Naive B cell (primary cell): Measurements from ENCODE around the gene TRIM77. TPM values are rescaled to one million over a fixed set of nuclear protein-coding genes. Genes with fewer than 3 reads are reported as not detected.
"Not testable (repeated sequence)": the region's sequence is repeated elsewhere in the genome, so short reads cannot be mapped to it uniquely, and the experiment has no call there.

Experiments
- ATAC-seq, 2 donors: fragments of 150-1000 bp; cut with Tn5 transposase; 2 replicates each; pipeline ENCODE4 v1.10.0; 2021; ENCODE audit warnings: low read depth in 2 of 2, mild to moderate bottlenecking in 2 of 2, moderate library complexity in 2 of 2
- DNase-seq: peaks from one replicate; pipeline ENCODE4 v3.0.0; 2022
- H3K27ac Mint-ChIP-seq, 6 donors: one replicate each; pipeline ENCODE4 v1.8.0; 2020 to 2022; ENCODE audit warnings: mild to moderate bottlenecking in 6 of 6, mixed read lengths in 6 of 6, moderate library complexity in 5 of 6, inconsistent platforms in 2 of 6
- H3K27me3 Mint-ChIP-seq, 3 donors: one replicate each; pipeline ENCODE4 v1.8.0; 2021 to 2022; ENCODE audit warnings: mixed read lengths in 3 of 3, mild to moderate bottlenecking in 1 of 3
- H3K36me3 Mint-ChIP-seq, 2 donors: one replicate each; pipeline ENCODE4 v1.8.0; 2020 to 2022; ENCODE audit warnings: mixed read lengths in 2 of 2, inconsistent platforms in 1 of 2, mild to moderate bottlenecking in 1 of 2
- H3K4me1 Mint-ChIP-seq, 3 donors: one replicate each; pipeline ENCODE4 v1.8.0; 2020 to 2022; ENCODE audit warnings: mixed read lengths in 3 of 3, inconsistent platforms in 1 of 3, mild to moderate bottlenecking in 1 of 3, moderate library complexity in 1 of 3
- H3K4me3 Mint-ChIP-seq, 8 donors: one replicate each; pipeline ENCODE4 v1.8.0; 2020 to 2022; ENCODE audit warnings: mild to moderate bottlenecking in 8 of 8, mixed read lengths in 8 of 8, moderate library complexity in 8 of 8, inconsistent platforms in 2 of 8
- H3K9me3 Mint-ChIP-seq, 7 donors: one replicate each; pipeline ENCODE4 v1.8.0; 2020 to 2022; ENCODE audit warnings: mixed read lengths in 7 of 7, mild to moderate bottlenecking in 5 of 7, inconsistent platforms in 2 of 7, moderate library complexity in 1 of 7
- polyA plus RNA-seq, 6 donors: library from polyadenylated mRNA; unstranded; fragments of 300-500 nt; fragmentation: Illumina TruSeq; gene quantifications; one replicate each; pipeline ENCODE4 v1.2.3, GENCODE V29; 2021; ENCODE audit warnings: low read depth in 6 of 6

The TRIM77 gene
- polyA plus RNA-seq, 6 donors from 2014 or later: not detected

DNA sequence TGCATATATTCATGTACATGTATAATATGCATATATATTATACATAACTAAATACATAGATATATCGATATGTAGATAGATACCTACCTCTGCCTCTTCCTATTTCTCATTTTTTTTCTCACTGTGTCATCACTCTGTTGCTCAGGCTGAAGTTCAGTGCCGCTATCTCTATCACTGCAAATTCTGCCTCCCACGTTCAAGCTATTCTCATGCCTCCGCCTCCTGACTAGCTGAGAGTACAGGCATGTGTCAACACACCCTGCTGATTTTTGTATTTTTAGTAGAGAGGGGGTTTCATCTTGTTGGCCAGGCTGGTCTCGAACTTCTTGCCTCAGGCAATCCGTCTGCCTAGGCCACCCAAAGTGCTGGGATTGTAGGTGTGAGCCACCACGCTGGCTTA lies 31.3 kb downstream of the TRIM77 start:
- DNase-seq, H3K36me3 Mint-ChIP-seq, H3K4me1 Mint-ChIP-seq, ATAC-seq, H3K4me3 Mint-ChIP-seq, H3K9me3 Mint-ChIP-seq, H3K27me3 Mint-ChIP-seq: not testable (repeated sequence)
- H3K27ac Mint-ChIP-seq: peak overlapping the region in 1 of 6 donors; percentile 21

DNA sequence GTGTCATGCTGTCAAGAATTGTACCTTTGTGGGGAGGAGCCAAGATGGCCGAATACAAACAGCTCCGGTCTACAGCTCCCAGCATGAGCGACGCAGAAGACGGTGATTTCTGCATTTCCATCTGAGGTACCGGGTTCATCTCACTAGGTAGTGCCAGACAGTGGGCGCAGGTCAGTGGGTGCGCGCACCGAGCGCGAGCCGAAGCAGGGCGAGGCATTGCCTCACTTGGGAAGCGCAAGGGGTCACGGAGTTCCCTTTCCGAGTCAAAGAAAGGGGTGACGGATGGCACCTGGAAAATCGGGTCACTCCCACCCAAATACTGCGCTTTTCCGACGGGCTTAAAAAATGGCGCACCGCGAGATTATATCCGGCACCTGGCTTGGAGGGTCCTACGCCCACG lies 34.1 kb downstream of the TRIM77 start:
- not testable (repeated sequence) for H3K27me3 Mint-ChIP-seq, H3K27ac Mint-ChIP-seq, H3K4me1 Mint-ChIP-seq, H3K4me3 Mint-ChIP-seq, H3K36me3 Mint-ChIP-seq, H3K9me3 Mint-ChIP-seq, ATAC-seq, DNase-seq

DNA sequence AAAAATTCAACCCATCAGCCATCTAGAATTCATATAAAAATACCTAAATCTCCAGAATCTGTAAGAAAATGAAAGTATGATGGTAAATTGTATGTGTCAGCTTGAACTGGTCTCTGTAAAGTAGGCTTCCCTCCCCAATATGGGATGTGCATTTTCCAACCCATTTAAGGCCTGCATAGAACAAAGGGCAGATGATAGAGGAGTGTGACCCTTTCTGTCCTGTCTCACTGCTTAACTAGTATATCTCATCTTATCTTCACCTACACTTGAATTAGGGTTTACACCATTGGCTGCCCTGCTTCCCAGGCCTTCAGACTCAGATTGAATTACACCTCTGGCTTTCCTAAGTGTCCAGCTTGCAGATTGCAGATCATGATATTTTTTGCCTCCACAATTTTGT lies 40.7 kb downstream of the TRIM77 start:
- H3K4me1 Mint-ChIP-seq, H3K27me3 Mint-ChIP-seq, H3K27ac Mint-ChIP-seq, ATAC-seq, H3K9me3 Mint-ChIP-seq, H3K4me3 Mint-ChIP-seq, DNase-seq, H3K36me3 Mint-ChIP-seq: not testable (repeated sequence)

Other genes with a start within 250 kb of the TRIM77 start
- not detected for gene NOX4, start 218.9 kb upstream of the TRIM77 start, polyA plus RNA-seq
- not detected for gene TRIM49, start 98.3 kb downstream of the TRIM77 start, polyA plus RNA-seq
- not detected for gene TRIM64B, start 168.2 kb downstream of the TRIM77 start, polyA plus RNA-seq
- not detected for gene TRIM49D1, start 211.9 kb downstream of the TRIM77 start, polyA plus RNA-seq
- not detected for gene TRIM49D2, start 213.8 kb downstream of the TRIM77 start, polyA plus RNA-seq